HepG2 (cell line): ENCODE measurements around the gene ENTPD2. TPM values are rescaled to one million over a fixed set of nuclear protein-coding genes. Genes with fewer than 3 reads are reported as not detected.

ENCODE experiments used
- HDAC2 ChIP-seq: sonication (generic); formaldehyde crosslinking; IDR thresholded peaks from 2 replicates; pipeline ENCODE4 v1.4.0; 2020; ENCODE audit warnings: missing genetic modification reagents
- HNRNPL ChIP-seq: fragments of 200-400 bp; formaldehyde crosslinking; IDR thresholded peaks from 2 replicates; pipeline ENCODE4 v1.6.1; 2017; ENCODE audit warnings: mild to moderate bottlenecking, low read depth, low read length
- IKZF4 ChIP-seq: sonication (generic); formaldehyde crosslinking; IDR thresholded peaks from 2 replicates; pipeline ENCODE4 v1.5.1; 2020; ENCODE audit warnings: borderline replicate concordance, mild to moderate bottlenecking, low read depth, missing genetic modification reagents; ENCODE audit errors: not compliant biosample characterization
- JDP2 ChIP-seq: sonication (generic); formaldehyde crosslinking; IDR thresholded peaks from 2 replicates; pipeline ENCODE4 v1.8.1; 2022; ENCODE audit warnings: missing genetic modification reagents, borderline replicate concordance
- LCORL ChIP-seq, 2 experiments: fragments of 450-650 bp in 1 of 2; sonication (generic) in 1 of 2; formaldehyde crosslinking in 1 of 2; IDR thresholded peaks; 2 replicates each; pipeline versions ENCODE4 v1.5.0 to v1.6.1; 2017 to 2020; ENCODE audit warnings: antibody characterized with exemption in 1 of 2, missing genetic modification reagents in 1 of 2
- MED13 ChIP-seq: sonication (generic); formaldehyde crosslinking; IDR thresholded peaks from 2 replicates; pipeline ENCODE4 v1.5.0; 2020; ENCODE audit warnings: missing genetic modification reagents
- RAD51 ChIP-seq: fragments of 450-650 bp; IDR thresholded peaks from 2 replicates; pipeline ENCODE4 v1.6.1; 2016; ENCODE audit warnings: borderline replicate concordance
- RARA ChIP-seq: IDR thresholded peaks from 2 replicates; pipeline ENCODE4 v1.6.1; 2016; ENCODE audit warnings: missing genetic modification reagents, missing compliant biosample characterization
- RFXAP ChIP-seq: sonication (generic); formaldehyde crosslinking; IDR thresholded peaks from 2 replicates; pipeline ENCODE4 v1.4.0; 2020; ENCODE audit warnings: missing genetic modification reagents, borderline replicate concordance
- TAF15 ChIP-seq: fragments of 200-400 bp; formaldehyde crosslinking; IDR thresholded peaks from one replicate; pipeline ENCODE4 v1.6.1; 2018; ENCODE audit warnings: mild to moderate bottlenecking, low read depth, low read length; ENCODE audit not compliant: poor library complexity, severe bottlenecking
- TARDBP ChIP-seq: sonication (generic); formaldehyde crosslinking; IDR thresholded peaks from 2 replicates; pipeline ENCODE4 v1.8.0; 2022; ENCODE audit warnings: mild to moderate bottlenecking, missing genetic modification reagents
- TOPORS ChIP-seq: sonication (generic); formaldehyde crosslinking; IDR thresholded peaks from 2 replicates; pipeline ENCODE4 v1.8.0; 2023; ENCODE audit warnings: mild to moderate bottlenecking, missing genetic modification reagents
- ZFP41 ChIP-seq: sonication (generic); formaldehyde crosslinking; IDR thresholded peaks from 2 replicates; pipeline ENCODE4 v1.4.0; 2020; ENCODE audit warnings: mild to moderate bottlenecking, missing genetic modification reagents, borderline replicate concordance
- ZNF180 ChIP-seq: sonication (generic); formaldehyde crosslinking; IDR thresholded peaks from 2 replicates; pipeline ENCODE4 v1.4.0; 2020; ENCODE audit warnings: low read depth, missing genetic modification reagents, borderline replicate concordance
- ZNF337 ChIP-seq: sonication (generic); formaldehyde crosslinking; IDR thresholded peaks from 2 replicates; pipeline ENCODE4 v1.5.1; 2020; ENCODE audit warnings: missing genetic modification reagents, low read depth, mild to moderate bottlenecking, borderline replicate concordance
- ZNF572 ChIP-seq: sonication (generic); formaldehyde crosslinking; IDR thresholded peaks from 2 replicates; pipeline ENCODE4 v1.5.1; 2020; ENCODE audit warnings: mild to moderate bottlenecking, missing genetic modification reagents
- ZNF747 ChIP-seq: sonication (generic); formaldehyde crosslinking; IDR thresholded peaks from 2 replicates; pipeline ENCODE4 v1.8.1; 2023; ENCODE audit warnings: missing genetic modification reagents, mild to moderate bottlenecking, borderline replicate concordance
- ZNF75D ChIP-seq: sonication (generic); formaldehyde crosslinking; IDR thresholded peaks from 2 replicates; pipeline ENCODE4 v1.8.1; 2023; ENCODE audit warnings: missing genetic modification reagents, mild to moderate bottlenecking, borderline replicate concordance
- polyA plus RNA-seq, 8 experiments: library from polyadenylated mRNA; depleted of rRNA in 3 of 8; stranded (reverse) in 7 of 8; unstranded in 1 of 8; fragments of >200 nt; fragmentation: Illumina TruSeq in 4 of 8; extraction: Trizol in 4 of 8; gene quantifications; 2 replicates each; pipeline versions ENCODE4 v1.2.1 to v1.2.3, GENCODE V29; 2011 to 2016; ENCODE audit warnings: low read depth in 4 of 8, missing spikeins in 1 of 8, mixed read lengths in 1 of 8; ENCODE audit not compliant: insufficient read depth in 1 of 8
- total RNA-seq, 5 experiments: library from RNA; depleted of rRNA; stranded (reverse); fragments of >200 nt; fragmentation: Illumina TruSeq; extraction: Trizol; gene quantifications; 2 replicates each; pipeline ENCODE4 v1.2.3, GENCODE V29; 2016; ENCODE audit warnings: low read depth in 1 of 5
- TF ChIP-seq, protein P1 (sequence below): sonication (generic); formaldehyde crosslinking; IDR thresholded peaks from 2 replicates; pipeline ENCODE4 v1.5.0; 2020; ENCODE audit warnings: mild to moderate bottlenecking, missing genetic modification reagents, borderline replicate concordance
- TF ChIP-seq, protein P2 (sequence below): sonication (generic); formaldehyde crosslinking; IDR thresholded peaks from 2 replicates; pipeline ENCODE4 v1.4.0; 2020; ENCODE audit warnings: missing genetic modification reagents

Gene ENTPD2
- total and polyA plus RNA-seq, 2 of the 13 experiments (the other 11 are each of a cell fraction or from before 2014, with no cell fraction given) = 0.95 to 3.2 TPM

DNA sequence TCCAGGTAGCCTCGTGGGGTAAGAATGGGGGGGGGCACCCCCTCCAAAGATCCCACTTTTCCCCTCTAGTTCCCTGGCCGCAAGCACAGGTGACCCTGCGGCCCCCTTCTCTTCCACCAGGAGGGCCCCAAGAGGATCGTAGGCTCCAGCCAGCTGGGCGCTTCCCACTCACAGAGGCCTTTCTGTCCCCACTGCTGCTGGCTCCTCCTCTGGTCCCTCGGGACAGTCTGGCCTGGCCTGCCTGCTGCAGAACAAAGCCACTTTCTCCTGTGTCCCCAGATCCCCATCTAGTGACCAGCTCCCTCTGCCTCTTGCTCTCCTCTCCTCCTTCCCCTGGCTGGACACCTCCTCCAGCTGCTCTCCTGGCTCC is 17.0 kb upstream of the ENTPD2 start (continued):
- TF ChIP-seq TOPORS (CRISPR knock-in tag) (no peak), TARDBP (no peak), ZFP41 (CRISPR knock-in tag) (0 out of 2 replicates have a peak, but pooled peaks have one; percentile 64), RAD51 (no peak), ZNF747 (CRISPR knock-in tag) (no peak), RFXAP (no peak), HNRNPL (0 out of 2 replicates have a peak, but pooled peaks have one; percentile 38), RARA (no peak), HDAC2 (0 out of 2 replicates have a peak, but pooled peaks have one; percentile 4), LCORL (IDR thresholded peaks at IDR 0.05) (no peak), LCORL (CRISPR knock-in tag; IDR thresholded peaks at IDR 0.05) (peak; percentile 62; the same call in 1 of the 2 replicates), MED13 (CRISPR knock-in tag) (no peak), ZNF180 (no peak), ZNF337 (CRISPR knock-in tag) (0 out of 2 replicates have a peak, but pooled peaks have one; percentile 55), TAF15 (peak; percentile 0), IKZF4 (CRISPR knock-in tag) (peak; percentile 25), ZNF75D (CRISPR knock-in tag) (no peak), ZNF572 (CRISPR knock-in tag) (no peak), JDP2 (CRISPR knock-in tag) (no peak)
- TF ChIP-seq, protein P1, sequence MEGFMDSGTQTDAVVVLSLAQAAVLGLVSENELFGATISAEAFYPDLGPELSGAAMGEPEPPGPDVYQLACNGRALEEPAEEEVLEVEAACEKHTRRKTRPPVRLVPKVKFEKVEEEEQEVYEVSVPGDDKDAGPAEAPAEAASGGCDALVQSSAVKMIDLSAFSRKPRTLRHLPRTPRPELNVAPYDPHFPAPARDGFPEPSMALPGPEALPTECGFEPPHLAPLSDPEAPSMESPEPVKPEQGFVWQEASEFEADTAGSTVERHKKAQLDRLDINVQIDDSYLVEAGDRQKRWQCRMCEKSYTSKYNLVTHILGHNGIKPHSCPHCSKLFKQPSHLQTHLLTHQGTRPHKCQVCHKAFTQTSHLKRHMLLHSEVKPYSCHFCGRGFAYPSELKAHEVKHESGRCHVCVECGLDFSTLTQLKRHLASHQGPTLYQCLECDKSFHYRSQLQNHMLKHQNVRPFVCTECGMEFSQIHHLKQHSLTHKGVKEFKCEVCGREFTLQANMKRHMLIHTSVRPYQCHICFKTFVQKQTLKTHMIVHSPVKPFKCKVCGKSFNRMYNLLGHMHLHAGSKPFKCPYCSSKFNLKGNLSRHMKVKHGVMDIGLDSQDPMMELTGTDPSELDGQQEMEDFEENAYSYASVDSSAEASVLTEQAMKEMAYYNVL (CRISPR knock-in tag) = no peak
- TF ChIP-seq, protein P2, sequence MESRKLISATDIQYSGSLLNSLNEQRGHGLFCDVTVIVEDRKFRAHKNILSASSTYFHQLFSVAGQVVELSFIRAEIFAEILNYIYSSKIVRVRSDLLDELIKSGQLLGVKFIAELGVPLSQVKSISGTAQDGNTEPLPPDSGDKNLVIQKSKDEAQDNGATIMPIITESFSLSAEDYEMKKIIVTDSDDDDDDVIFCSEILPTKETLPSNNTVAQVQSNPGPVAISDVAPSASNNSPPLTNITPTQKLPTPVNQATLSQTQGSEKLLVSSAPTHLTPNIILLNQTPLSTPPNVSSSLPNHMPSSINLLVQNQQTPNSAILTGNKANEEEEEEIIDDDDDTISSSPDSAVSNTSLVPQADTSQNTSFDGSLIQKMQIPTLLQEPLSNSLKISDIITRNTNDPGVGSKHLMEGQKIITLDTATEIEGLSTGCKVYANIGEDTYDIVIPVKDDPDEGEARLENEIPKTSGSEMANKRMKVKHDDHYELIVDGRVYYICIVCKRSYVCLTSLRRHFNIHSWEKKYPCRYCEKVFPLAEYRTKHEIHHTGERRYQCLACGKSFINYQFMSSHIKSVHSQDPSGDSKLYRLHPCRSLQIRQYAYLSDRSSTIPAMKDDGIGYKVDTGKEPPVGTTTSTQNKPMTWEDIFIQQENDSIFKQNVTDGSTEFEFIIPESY (CRISPR knock-in tag) = no peak
